HL-60/S4 (cell line): Measurements from ENCODE around the gene ARFGEF3.

ENCODE experiments used
- in situ Hi-C: fragments of 300-500 bp; cut with MboI; formaldehyde crosslinking; loops from 2 replicates; pipeline ENCODE4 v1.14.3; 2022; ENCODE audit warnings: low sequenced_read_pairs

Gene ARFGEF3

GRCh38 chr6:138239774-138240173, 78.0 kb downstream of the ARFGEF3 start:
- in situ Hi-C loops = no loop called here

- in situ Hi-C loops = no loop called here
Observed at GRCh38 chr6:138240476-138241245, 78.9 kb downstream of the ARFGEF3 start.

- in situ Hi-C loops = no loop called here
Observed at GRCh38 chr6:138241381-138241780, 79.6 kb downstream of the ARFGEF3 start.

GRCh38 chr6:138241934-138242333, 80.2 kb downstream of the ARFGEF3 start:
- in situ Hi-C loops = no loop called here

- in situ Hi-C loops = no loop called here
Observed at GRCh38 chr6:138242987-138243592, 81.4 kb downstream of the ARFGEF3 start.

GRCh38 chr6:138245751-138246150, 84.0 kb downstream of the ARFGEF3 start:
- in situ Hi-C loops = no loop called here

- in situ Hi-C loops = no loop called here
Observed at GRCh38 chr6:138246650-138247440, 85.1 kb downstream of the ARFGEF3 start.

GRCh38 chr6:138248011-138248410, 86.3 kb downstream of the ARFGEF3 start:
- in situ Hi-C loops = no loop called here

- in situ Hi-C loops = no loop called here
Observed at GRCh38 chr6:138248878-138249277, 87.1 kb downstream of the ARFGEF3 start.

GRCh38 chr6:138250053-138250452, 88.3 kb downstream of the ARFGEF3 start:
- in situ Hi-C loops = no loop called here

GRCh38 chr6:138250513-138251247, 88.9 kb downstream of the ARFGEF3 start:
- in situ Hi-C loops = no loop called here

GRCh38 chr6:138253731-138254130, 92.0 kb downstream of the ARFGEF3 start:
- in situ Hi-C loops = no loop called here

- in situ Hi-C loops = no loop called here
Observed at GRCh38 chr6:138255443-138255842, 93.7 kb downstream of the ARFGEF3 start.

- in situ Hi-C loops = no loop called here
Observed at GRCh38 chr6:138257638-138258040, 95.9 kb downstream of the ARFGEF3 start.

GRCh38 chr6:138258197-138258596, 96.5 kb downstream of the ARFGEF3 start:
- in situ Hi-C loops = no loop called here

GRCh38 chr6:138258991-138259390, 97.3 kb downstream of the ARFGEF3 start:
- in situ Hi-C loops = no loop called here

GRCh38 chr6:138261116-138261780, 99.5 kb downstream of the ARFGEF3 start:
- in situ Hi-C loops = no loop called here

GRCh38 chr6:138263963-138264362, 102.2 kb downstream of the ARFGEF3 start:
- in situ Hi-C loops = no loop called here

- in situ Hi-C loops = no loop called here
Observed at GRCh38 chr6:138264372-138264880, 102.7 kb downstream of the ARFGEF3 start.

- in situ Hi-C loops = no loop called here
Observed at GRCh38 chr6:138266095-138266494, 104.4 kb downstream of the ARFGEF3 start.
